Dermis blood vessel endothelial cell (primary cell): ENCODE results near the gene ZCCHC17. TPM values are rescaled to one million over a fixed set of nuclear protein-coding genes. Genes with fewer than 3 reads are reported as not detected.
"Not testable (repeated sequence)": the region's sequence is repeated elsewhere in the genome, so short reads cannot be mapped to it uniquely, and the experiment has no call there.

Experiments
- DNase-seq: peaks from one replicate; pipeline ENCODE4 v3.0.0; 2010
- total RNA-seq: library from RNA; depleted of rRNA; stranded (reverse); fragments of >200 nt; gene quantifications from 2 replicates; pipeline ENCODE4 v1.2.3, GENCODE V29; 2014

Gene ZCCHC17
- total RNA-seq, 1 donor from 2014 or later, result 36.9 TPM

DNA sequence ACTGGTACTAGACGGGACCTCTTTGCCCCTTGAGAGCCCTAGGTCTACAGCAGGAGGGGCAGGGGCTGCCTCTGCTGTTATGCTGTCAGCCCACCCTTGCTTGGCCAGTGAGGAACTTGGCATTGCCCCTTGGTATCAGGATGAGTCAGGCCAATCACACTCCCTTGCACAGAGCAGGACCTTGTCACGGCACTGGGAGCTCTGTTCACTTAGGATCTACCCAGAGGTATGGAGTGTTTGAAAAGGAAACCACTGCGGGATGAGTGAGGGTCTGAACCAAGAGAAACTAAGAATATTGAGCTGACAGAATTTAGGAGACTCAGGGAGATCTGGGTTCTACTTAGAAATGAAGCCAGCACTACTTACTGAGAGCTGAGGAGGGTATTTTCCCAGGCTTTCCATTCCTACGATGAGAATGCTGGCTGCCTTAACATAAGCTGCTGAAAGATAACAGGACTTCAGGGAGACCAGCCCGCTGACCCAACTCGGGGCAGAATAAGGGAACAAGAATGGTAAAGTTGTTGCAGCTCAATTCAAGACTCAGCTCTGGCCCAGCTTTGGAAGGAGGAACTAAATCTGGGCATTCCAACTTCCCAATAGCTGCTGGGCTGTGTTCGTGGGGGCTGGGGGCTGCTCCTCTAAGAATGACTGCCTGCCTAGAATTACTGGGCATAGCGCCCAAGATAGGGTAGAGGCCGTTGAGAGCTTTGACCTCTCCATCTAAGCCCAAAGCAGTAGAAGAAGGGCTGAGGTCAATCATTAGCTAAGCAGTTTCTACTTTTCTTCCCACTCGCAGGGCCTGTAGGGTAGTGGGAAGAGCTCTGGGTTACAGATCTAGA is 74.5 kb downstream of the ZCCHC17 start:
- DNase-seq, result no peak

DNA sequence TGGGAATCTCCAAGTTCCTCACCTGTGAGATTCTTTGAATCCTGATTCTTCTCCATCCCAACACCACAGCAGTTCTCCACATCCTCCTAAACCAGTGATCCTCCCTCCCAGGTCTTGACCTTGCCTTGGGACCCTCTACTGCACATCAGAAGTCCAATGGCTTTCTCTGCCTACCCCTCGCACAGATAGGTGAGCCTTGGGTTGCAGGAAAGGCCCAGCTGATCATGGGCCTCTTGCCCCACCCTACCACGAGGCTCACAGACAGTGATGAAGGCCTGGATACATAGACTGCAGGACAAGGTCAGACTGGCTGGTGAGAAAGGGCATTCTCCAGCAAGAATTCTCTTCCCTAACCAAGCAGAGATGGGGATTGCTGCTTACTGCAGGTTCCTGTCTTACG is 75.2 kb downstream of the ZCCHC17 start:
- DNase-seq, result no peak

DNA sequence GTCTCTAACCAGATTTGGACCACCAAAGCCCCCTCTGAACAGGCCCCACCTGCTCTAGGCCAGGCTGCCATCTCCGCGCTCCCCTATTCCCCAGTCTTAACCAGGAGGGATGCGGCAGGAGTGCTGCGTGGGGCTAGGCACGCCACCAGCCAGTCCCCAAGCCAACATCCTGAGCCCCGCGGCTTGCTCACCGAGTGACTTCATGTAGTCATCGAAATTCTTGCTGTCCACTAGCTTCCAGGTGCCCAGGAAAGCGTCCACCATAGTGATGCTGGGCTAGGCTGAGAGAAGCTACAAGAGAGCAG is 75.9 kb downstream of the ZCCHC17 start:
- no peak for DNase-seq

GRCh38 chr1:31373056-31373896 is 76.4 kb downstream of the ZCCHC17 start, which contains the start of gene FABP3:
TSS of gene FABP3 (minus strand) at chr1:31373076. CDS start at chr1:31373014, 62 bp downstream.
- DNase-seq, result peak; percentile 50

DNA sequence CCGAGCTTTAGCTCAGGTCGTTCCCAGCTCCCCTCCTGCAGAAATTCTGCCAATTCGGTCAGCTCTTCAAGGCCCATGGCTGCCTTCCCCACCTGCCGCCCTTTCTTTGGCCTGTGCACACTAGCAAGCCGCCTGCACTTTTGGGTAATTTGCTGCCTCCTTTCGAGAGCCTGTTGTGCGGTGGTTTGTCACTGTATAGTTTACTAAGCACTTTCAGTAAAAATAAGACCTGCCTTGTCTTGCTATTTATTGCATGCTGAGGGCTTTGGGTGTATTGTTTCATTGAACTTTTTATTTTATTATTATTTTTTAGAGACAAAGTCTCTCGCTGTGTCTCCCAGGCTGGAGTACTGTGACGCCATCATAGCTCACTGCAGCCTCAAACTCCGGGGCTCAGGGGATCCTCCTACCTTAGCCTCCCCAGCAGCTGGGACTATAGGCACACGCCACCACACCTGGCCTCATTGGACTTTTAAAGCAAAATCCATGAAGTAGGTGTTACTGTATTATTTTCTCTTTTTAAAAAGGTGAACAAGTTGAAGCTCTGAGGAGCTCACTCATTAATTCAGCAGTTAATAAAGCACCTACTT is 77.2 kb downstream of the ZCCHC17 start:
- DNase-seq, result no peak

GRCh38 chr1:31374511-31375196 is 77.8 kb downstream of the ZCCHC17 start:
- DNase-seq, result no peak

DNA sequence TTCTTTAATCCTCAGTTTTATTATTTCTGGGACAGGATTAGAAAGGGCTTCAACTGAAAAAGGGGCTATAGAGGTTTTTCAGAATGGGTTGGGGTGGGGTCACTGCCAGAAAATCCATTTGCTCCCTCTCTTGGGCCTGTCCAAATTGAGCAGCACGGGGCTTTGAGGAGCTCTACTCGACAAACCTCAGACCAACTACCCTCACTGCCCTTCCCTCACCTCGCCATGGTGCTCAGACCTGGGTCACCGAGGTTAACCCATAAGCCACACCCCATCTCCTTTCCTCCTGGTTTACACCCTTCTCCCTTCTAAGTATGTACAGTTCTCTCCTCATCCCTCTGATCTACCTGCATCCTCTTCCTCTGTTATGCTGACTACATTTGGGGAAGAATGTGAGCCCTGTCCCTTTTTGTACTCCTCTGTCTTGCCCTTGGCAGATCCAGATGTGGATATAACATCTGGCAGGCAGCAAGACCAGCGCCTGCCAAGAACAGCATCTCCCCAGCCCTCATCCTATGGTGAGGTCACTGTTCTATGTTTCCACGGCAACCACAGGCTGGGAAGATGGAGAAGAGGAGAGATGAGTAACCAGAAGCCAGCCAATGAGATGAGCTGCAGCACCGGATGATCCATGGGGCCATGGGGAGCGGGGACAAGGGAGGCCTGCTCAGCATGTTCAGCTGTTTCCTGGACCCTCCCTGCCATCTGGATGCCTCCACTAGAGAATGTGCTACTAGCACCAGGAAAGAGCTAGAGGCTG is 79.7 kb downstream of the ZCCHC17 start:
- peak; percentile 73 for DNase-seq

GRCh38 chr1:31377364-31377863 is 80.6 kb downstream of the ZCCHC17 start:
- no peak for DNase-seq

GRCh38 chr1:31378001-31378400 is 81.2 kb downstream of the ZCCHC17 start:
- no peak for DNase-seq

DNA sequence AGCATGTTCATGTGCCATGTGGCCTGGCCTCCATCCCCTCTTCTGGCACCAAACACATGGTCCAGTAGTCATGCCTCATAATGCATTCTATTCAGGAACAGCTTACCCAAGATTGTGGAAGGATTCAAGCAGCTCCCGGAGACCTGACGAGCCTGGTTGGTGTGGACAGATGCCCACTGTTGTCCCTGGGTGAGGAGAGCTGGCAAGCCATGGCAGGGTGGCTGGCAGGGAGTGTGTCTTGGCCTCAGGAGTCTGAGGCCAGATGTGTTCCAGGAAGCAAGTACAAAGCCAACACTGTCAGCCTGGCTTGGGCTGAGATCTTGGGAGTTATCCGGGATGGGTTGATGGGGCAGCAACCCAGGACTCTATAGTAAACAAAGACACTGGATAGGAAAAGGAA is 83.3 kb downstream of the ZCCHC17 start:
- no peak for DNase-seq

- DNase-seq, result no peak
Observed at GRCh38 chr1:31381394-31382294, 84.8 kb downstream of the ZCCHC17 start.

DNA sequence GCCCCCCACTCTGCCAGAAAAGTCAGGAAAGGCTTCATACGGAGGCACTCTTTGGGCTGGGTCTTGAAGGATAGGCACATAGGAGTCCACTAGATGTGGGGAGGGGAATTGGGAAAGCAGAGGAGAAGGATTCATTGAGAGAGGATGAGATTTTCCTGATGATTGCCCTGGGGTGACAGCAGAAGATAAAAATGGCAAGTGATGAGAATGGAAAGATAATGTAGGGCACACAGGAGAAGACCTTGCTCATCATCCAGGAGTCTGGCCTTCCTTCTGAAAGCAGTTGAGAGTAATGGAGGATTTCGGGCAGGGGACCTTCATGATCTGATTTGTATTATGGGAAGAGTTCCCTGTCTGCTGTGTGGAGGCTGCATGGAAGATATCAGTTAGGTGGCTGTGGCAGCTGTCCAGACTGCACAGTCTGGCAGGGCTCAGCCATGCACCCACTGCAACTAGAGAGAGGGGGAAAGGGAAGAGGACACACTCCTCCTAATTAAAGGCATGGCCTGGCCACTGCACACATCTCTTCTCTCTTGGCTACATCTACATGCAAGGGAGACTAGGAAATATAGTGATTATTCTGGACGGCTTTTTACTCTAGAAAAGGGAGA is 85.7 kb downstream of the ZCCHC17 start:
- no peak for DNase-seq

- DNase-seq, result no peak
Observed at GRCh38 chr1:31383967-31384366, 87.1 kb downstream of the ZCCHC17 start.

DNA sequence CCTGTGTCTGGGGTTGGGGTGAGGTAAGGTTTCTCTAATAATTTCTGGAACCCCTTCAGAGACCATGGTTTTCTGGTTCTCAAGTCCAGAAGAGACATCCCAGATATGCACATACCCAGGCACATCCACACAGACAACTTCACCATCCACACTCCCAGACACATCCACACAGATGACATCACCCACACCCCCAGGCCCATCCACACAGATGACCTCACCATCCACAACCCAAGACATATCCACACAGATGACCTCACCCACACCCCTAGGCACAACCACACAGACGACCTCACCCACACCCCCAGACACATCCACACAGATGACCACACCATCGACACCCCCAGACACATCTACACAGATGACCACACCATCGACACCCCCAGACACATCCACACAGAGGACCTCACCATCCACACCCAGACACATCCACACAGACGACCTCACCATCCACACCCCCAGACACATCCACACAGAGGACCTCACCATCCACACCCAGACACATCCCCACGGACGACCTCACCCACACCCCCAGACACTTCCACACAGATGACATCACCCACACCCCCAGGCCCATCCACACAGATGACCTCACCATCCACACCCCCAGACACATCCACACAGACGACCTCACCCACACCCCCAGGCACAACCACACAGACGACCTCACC is 89.9 kb downstream of the ZCCHC17 start:
- not testable (repeated sequence) for DNase-seq

GRCh38 chr1:31387612-31388011 is 90.8 kb downstream of the ZCCHC17 start:
- DNase-seq, result no peak

DNA sequence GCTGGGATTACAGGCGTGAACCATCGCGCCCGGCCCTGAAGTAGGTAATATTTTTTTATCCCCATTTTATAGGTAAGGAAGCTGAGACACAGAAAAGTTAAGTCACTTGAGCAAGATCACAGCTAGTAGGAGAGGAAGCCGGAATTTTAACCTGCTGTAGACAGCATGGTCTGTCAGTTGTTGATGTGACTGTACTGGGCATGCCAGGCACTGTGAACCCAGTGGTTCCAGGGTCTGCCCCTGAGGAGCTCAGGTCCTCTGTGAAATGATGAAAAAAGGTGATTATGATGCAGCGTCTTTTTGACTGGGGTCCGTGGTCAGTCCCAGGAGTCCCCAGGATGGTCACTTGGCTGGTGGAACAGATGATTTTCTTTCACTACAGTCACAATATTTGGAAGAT is 92.8 kb downstream of the ZCCHC17 start:
- DNase-seq, result no peak

DNA sequence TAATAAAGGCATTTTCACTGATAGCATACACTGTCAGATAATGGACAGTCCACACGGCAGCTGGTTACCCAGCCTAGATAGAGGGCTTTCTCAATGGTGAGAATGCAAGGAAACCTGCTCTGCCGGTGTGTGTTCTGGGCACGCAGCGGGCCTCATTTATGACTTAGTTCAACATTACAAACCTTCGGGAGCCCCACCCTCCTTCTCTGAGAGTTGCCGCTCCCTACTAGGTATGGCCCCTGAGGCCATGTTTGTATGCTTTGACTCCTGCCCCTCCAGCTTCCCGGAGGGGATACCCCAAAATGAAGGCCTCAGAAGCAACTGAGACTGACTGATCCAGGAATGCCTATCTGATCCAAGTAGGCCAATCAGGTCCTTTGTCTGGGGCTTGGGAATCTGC is 93.2 kb downstream of the ZCCHC17 start:
- no peak for DNase-seq

GRCh38 chr1:31393463-31393862 is 96.6 kb downstream of the ZCCHC17 start:
- DNase-seq, result no peak

GRCh38 chr1:31394584-31395193 is 97.9 kb downstream of the ZCCHC17 start:
- peak; percentile 84 for DNase-seq
